Measurements from ENCODE around the gene TXNRD1.

Gene TXNRD1

GRCh38 chr12:104297477-104298113, 82.0 kb downstream of the TXNRD1 start:
- Histone ChIP-seq H3K4me3 (ENCODE audit: low read depth in 1 of 5, low read length in 5 of 5) (no peak overlapping the region), H3K27ac (ENCODE audit: low read depth, low read length) (no peak overlapping the region), H3K27me3 (ENCODE audit: control insufficient read depth in 5 of 5, insufficient read depth in 4 of 5, low read length in 5 of 5) (no peaks in the 10 kb centered on the region), H3K9me3 (ENCODE audit: control insufficient read depth in 5 of 5, low read length in 5 of 5) (no peaks in the 10 kb centered on the region), H3K4me1 (ENCODE audit: control insufficient read depth in 5 of 5, insufficient read depth in 5 of 5, low read length in 5 of 5) (peaks cover 0 to 25% (median 10%) of the 10 kb centered on the region in 5 donors), H3K36me3 (ENCODE audit: control insufficient read depth in 5 of 5, insufficient read depth in 5 of 5, low read length in 5 of 5) (peaks cover 6 to 39% (median 17%) of the 10 kb centered on the region in 5 donors), H3K9ac (ENCODE audit: low read length in 5 of 5) (no peak overlapping the region)

DNA sequence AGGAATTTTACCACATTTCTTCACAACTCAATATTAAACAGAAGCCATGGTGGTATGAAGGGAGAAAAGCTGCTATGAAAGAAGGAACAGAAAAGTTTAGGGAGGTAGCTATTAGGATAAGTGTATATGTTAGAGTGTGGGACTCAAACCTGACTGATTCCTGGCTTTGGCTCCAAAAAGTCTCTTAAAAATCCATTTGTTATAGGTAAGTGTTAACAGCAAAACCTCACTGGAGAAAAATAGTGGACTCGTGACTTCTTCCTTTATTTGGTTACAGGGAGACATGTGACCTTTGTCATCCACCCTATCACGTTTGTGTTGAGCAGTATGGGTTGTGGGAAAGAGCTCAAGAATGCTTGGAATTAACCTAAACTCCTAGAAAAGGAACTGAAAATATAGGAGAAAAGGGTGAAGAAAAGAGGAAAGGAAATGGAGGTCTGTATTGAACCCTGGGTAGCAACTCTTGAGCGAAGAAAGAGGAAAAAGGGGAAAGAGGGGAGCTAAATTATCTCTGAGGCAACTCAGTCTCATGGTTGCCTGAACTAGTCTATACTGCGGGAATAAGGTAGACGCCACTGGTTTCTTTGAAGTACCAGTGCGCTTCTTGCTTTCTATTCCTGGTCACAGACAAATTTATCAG, 84.4 kb downstream of the TXNRD1 start:
- Histone ChIP-seq H3K36me3 (ENCODE audit: control insufficient read depth in 5 of 5, insufficient read depth in 5 of 5, low read length in 5 of 5) (peaks cover 2 to 24% (median 10%) of the 10 kb centered on the region in 5 donors), H3K27ac (ENCODE audit: low read depth, low read length) (no peak overlapping the region)

DNA sequence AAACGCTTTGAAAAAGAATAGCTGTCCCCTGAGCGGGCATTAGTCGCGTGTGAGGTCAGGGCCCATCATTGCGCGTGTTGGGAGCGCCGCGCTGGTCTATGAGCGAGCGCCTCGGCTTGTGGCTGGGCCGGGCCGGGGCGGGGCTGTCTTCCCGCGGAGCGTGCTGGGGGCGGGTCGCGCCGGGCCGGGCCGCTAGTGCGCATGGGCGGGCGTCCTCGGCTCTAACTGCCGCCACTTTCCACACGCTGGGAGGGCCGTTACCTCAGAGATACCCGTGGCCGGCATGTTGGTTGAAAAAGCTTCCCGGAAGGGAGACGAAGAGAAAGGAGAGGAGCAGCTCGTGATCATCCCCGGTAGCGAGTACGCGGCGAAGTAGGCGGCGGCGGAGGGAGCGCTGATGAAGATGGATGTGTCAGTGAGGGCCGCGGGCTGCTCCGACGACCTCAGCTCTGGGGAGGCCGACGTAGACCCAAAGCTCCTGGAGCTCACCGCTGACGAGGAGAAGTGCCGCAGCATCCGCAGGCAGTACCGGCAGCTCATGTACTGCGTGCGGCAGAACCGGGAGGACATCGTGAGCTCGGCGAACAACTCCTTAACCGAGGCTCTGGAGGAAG, 88.1 kb downstream of the TXNRD1 start, which contains the start of gene EID3:
TSS of gene EID3 (plus strand) at position 202 of the 614 bp plus-strand sequence. CDS start at position 398, 196 bp downstream.
- H3K27ac ChIP-seq (ENCODE audit: low read depth, low read length) = peak within 1 kb of the TSS; percentile 79
- H3K9ac ChIP-seq (ENCODE audit: low read length in 5 of 5) = peak within 1 kb of the TSS; percentile 52 to 86 (median 71)

More for the DNA sequence above, 84.4 kb downstream of the TXNRD1 start:
- Histone ChIP-seq H3K4me1 (ENCODE audit: control insufficient read depth in 5 of 5, insufficient read depth in 5 of 5, low read length in 5 of 5) (peaks cover 0 to 42% (median 29%) of the 10 kb centered on the region in 5 donors), H3K9ac (ENCODE audit: low read length in 5 of 5) (peak overlapping the region in 1 of 5 donors; percentile 7), H3K27me3 (ENCODE audit: control insufficient read depth in 5 of 5, insufficient read depth in 4 of 5, low read length in 5 of 5) (no peaks in the 10 kb centered on the region), H3K4me3 (ENCODE audit: low read depth in 1 of 5, low read length in 5 of 5) (no peak overlapping the region), H3K9me3 (ENCODE audit: control insufficient read depth in 5 of 5, low read length in 5 of 5) (no peaks in the 10 kb centered on the region)

DNA sequence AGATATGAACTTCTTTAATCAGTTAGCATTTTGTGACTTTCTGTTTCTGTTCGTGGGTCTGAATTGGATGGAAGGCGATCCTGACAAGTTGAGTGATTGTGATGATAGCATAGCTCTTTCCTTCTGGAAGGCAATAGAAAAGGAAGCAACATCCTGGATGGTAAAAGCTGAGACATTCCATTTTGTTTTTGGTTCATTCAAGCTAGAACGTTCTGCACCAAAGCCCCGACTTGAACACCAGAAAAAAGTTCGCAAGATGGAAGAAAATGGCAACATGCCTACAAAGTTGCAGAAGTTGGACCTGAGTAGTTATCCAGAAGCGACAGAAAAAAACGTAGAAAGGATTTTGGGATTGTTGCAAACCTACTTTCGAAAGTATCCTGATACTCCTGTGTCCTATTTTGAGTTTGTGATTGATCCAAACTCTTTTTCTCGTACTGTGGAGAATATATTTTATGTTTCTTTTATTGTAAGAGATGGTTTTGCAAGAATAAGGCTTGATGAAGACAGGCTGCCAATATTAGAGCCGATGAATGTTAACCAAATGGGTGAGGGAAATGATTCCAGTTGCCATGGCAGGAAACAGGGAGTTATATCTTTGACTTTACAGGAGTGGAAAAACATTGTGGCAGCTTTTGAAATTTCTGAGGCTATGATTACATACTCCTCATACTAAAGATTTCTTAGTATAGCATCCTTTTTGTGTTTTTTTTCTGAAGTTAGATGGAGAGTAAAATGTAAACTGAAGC, 88.9 kb downstream of the TXNRD1 start:
- Histone ChIP-seq H3K4me1 (ENCODE audit: control insufficient read depth in 5 of 5, insufficient read depth in 5 of 5, low read length in 5 of 5) (peaks cover 0 to 52% (median 39%) of the 10 kb centered on the region in 5 donors), H3K9me3 (ENCODE audit: control insufficient read depth in 5 of 5, low read length in 5 of 5) (no peaks in the 10 kb centered on the region), H3K9ac (ENCODE audit: low read length in 5 of 5) (peak overlapping the region; percentile 52 to 86 (median 67)), H3K27me3 (ENCODE audit: control insufficient read depth in 5 of 5, insufficient read depth in 4 of 5, low read length in 5 of 5) (no peaks in the 10 kb centered on the region), H3K36me3 (ENCODE audit: control insufficient read depth in 5 of 5, insufficient read depth in 5 of 5, low read length in 5 of 5) (peaks cover 0 to 2% (median 0%) of the 10 kb centered on the region in 5 donors), H3K4me3 (ENCODE audit: low read depth in 1 of 5, low read length in 5 of 5) (peak overlapping the region; percentile 58 to 84 (median 80)), H3K27ac (ENCODE audit: low read depth, low read length) (peak overlapping the region; percentile 79)

More for the DNA sequence above, 88.1 kb downstream of the TXNRD1 start, which contains the start of gene EID3:
- Histone ChIP-seq H3K36me3 (ENCODE audit: control insufficient read depth in 5 of 5, insufficient read depth in 5 of 5, low read length in 5 of 5) (peaks cover 0 to 5% (median 2%) of the 10 kb centered on the region in 5 donors), H3K27me3 (ENCODE audit: control insufficient read depth in 5 of 5, insufficient read depth in 4 of 5, low read length in 5 of 5) (no peaks in the 10 kb centered on the region), H3K4me3 (ENCODE audit: low read depth in 1 of 5, low read length in 5 of 5) (peak within 1 kb of the TSS; percentile 58 to 84 (median 80)), H3K4me1 (ENCODE audit: control insufficient read depth in 5 of 5, insufficient read depth in 5 of 5, low read length in 5 of 5) (peaks cover 0 to 58% (median 39%) of the 10 kb centered on the region in 5 donors), H3K9me3 (ENCODE audit: control insufficient read depth in 5 of 5, low read length in 5 of 5) (no peaks in the 10 kb centered on the region)

- peaks cover 0 to 5% (median 2%) of the 10 kb centered on the region in 5 donors for H3K36me3 ChIP-seq (ENCODE audit: control insufficient read depth in 5 of 5, insufficient read depth in 5 of 5, low read length in 5 of 5)
- H3K9me3 ChIP-seq (ENCODE audit: control insufficient read depth in 5 of 5, low read length in 5 of 5) = no peaks in the 10 kb centered on the region
- H3K27ac ChIP-seq (ENCODE audit: low read depth, low read length) = no peak overlapping the region
- H3K27me3 ChIP-seq (ENCODE audit: control insufficient read depth in 5 of 5, insufficient read depth in 4 of 5, low read length in 5 of 5) = no peaks in the 10 kb centered on the region
- no peak overlapping the region for H3K4me3 ChIP-seq (ENCODE audit: low read depth in 1 of 5, low read length in 5 of 5)
- H3K9ac ChIP-seq (ENCODE audit: low read length in 5 of 5) = no peak overlapping the region
- H3K4me1 ChIP-seq (ENCODE audit: control insufficient read depth in 5 of 5, insufficient read depth in 5 of 5, low read length in 5 of 5) = peaks cover 0 to 45% (median 35%) of the 10 kb centered on the region in 5 donors
Measured at GRCh38 chr12:104305349-104305748, 89.8 kb downstream of the TXNRD1 start.

GRCh38 chr12:104306376-104306775, 90.8 kb downstream of the TXNRD1 start:
- Histone ChIP-seq H3K9ac (ENCODE audit: low read length in 5 of 5) (no peak overlapping the region), H3K9me3 (ENCODE audit: control insufficient read depth in 5 of 5, low read length in 5 of 5) (no peaks in the 10 kb centered on the region), H3K27me3 (ENCODE audit: control insufficient read depth in 5 of 5, insufficient read depth in 4 of 5, low read length in 5 of 5) (no peaks in the 10 kb centered on the region), H3K36me3 (ENCODE audit: control insufficient read depth in 5 of 5, insufficient read depth in 5 of 5, low read length in 5 of 5) (peaks cover 0 to 6% (median 3%) of the 10 kb centered on the region in 5 donors), H3K27ac (ENCODE audit: low read depth, low read length) (no peak overlapping the region), H3K4me1 (ENCODE audit: control insufficient read depth in 5 of 5, insufficient read depth in 5 of 5, low read length in 5 of 5) (peaks cover 0 to 44% (median 35%) of the 10 kb centered on the region in 5 donors), H3K4me3 (ENCODE audit: low read depth in 1 of 5, low read length in 5 of 5) (no peak overlapping the region)

DNA sequence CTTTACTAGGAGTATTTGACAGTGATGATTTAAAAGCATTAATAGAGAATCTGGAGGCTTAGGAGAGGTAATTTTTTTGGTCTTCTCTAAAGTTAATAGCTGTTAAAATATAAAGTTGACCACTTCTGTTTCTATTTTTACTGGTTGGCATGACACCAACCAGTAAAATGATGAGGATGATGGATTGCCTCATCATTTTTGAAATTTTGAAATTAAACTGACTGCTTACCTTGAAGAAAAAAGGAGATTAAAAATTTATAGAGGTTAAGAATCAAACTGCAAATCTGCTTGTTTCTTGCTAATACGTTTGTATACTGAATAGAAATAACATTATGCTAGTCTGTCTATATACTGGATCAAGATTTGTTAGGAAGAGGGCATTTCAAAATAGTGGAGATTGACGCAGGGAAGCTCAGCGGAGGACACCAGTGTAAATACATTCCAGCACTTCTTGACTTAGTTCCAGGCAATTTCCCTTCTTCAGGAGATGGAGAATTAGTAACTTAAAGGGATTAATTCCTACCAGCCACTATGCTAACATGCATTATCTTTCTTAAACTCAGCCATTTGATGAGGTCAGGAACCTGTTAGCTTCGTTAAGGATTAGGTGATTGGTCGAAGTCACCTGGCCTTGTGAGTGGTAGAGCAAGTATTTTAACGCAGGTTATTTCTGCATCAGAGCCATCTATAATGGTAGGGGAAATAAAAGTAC, 91.5 kb downstream of the TXNRD1 start:
- Histone ChIP-seq H3K36me3 (ENCODE audit: control insufficient read depth in 5 of 5, insufficient read depth in 5 of 5, low read length in 5 of 5) (peaks cover 2 to 9% (median 6%) of the 10 kb centered on the region in 5 donors), H3K9me3 (ENCODE audit: control insufficient read depth in 5 of 5, low read length in 5 of 5) (no peaks in the 10 kb centered on the region), H3K27ac (ENCODE audit: low read depth, low read length) (no peak overlapping the region), H3K9ac (ENCODE audit: low read length in 5 of 5) (no peak overlapping the region), H3K27me3 (ENCODE audit: control insufficient read depth in 5 of 5, insufficient read depth in 4 of 5, low read length in 5 of 5) (no peaks in the 10 kb centered on the region), H3K4me3 (ENCODE audit: low read depth in 1 of 5, low read length in 5 of 5) (no peak overlapping the region), H3K4me1 (ENCODE audit: control insufficient read depth in 5 of 5, insufficient read depth in 5 of 5, low read length in 5 of 5) (peaks cover 0 to 44% (median 35%) of the 10 kb centered on the region in 5 donors)

DNA sequence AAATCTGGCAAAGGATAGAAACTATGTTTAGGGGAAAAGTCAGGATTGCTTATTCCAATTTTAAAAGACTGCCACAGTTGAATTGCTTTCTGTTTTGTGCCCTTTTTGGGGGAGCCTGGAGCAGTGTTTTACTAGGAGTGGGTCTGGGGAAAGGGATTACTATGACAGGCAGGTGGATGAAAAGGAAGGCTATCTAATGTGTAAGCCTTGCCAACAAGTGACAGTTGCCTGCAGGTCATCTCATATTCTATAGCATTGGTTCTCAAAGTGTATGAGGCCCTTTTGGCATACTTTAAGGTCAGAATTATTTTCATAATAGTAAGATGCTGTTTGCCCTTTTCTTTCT, 92.0 kb downstream of the TXNRD1 start:
- Histone ChIP-seq H3K4me1 (ENCODE audit: control insufficient read depth in 5 of 5, insufficient read depth in 5 of 5, low read length in 5 of 5) (peaks cover 0 to 44% (median 35%) of the 10 kb centered on the region in 5 donors), H3K36me3 (ENCODE audit: control insufficient read depth in 5 of 5, insufficient read depth in 5 of 5, low read length in 5 of 5) (peaks cover 8 to 13% (median 10%) of the 10 kb centered on the region in 5 donors), H3K27me3 (ENCODE audit: control insufficient read depth in 5 of 5, insufficient read depth in 4 of 5, low read length in 5 of 5) (no peaks in the 10 kb centered on the region), H3K9ac (ENCODE audit: low read length in 5 of 5) (no peak overlapping the region), H3K4me3 (ENCODE audit: low read depth in 1 of 5, low read length in 5 of 5) (no peak overlapping the region), H3K27ac (ENCODE audit: low read depth, low read length) (no peak overlapping the region), H3K9me3 (ENCODE audit: control insufficient read depth in 5 of 5, low read length in 5 of 5) (no peaks in the 10 kb centered on the region)

GRCh38 chr12:104309446-104309993, 93.9 kb downstream of the TXNRD1 start:
- Histone ChIP-seq H3K36me3 (ENCODE audit: control insufficient read depth in 5 of 5, insufficient read depth in 5 of 5, low read length in 5 of 5) (peaks cover 23 to 32% (median 27%) of the 10 kb centered on the region in 5 donors), H3K9me3 (ENCODE audit: control insufficient read depth in 5 of 5, low read length in 5 of 5) (no peaks in the 10 kb centered on the region), H3K9ac (ENCODE audit: low read length in 5 of 5) (no peak overlapping the region), H3K27ac (ENCODE audit: low read depth, low read length) (no peak overlapping the region), H3K4me3 (ENCODE audit: low read depth in 1 of 5, low read length in 5 of 5) (no peak overlapping the region), H3K4me1 (ENCODE audit: control insufficient read depth in 5 of 5, insufficient read depth in 5 of 5, low read length in 5 of 5) (peaks cover 0 to 29% (median 17%) of the 10 kb centered on the region in 5 donors), H3K27me3 (ENCODE audit: control insufficient read depth in 5 of 5, insufficient read depth in 4 of 5, low read length in 5 of 5) (no peaks in the 10 kb centered on the region)

Data from subcutaneous abdominal adipose tissue (tissue), 5 donors.